GM12865 (cell line): ENCODE measurements around the gene CXCR6.
A peak's percentile ranks its signal among the peaks of the same experiment; 100 is the strongest.

ENCODE experiments used
- DNase-seq: peaks from one replicate; pipeline ENCODE4 v3.0.0; 2010; ENCODE audit warnings: low read depth
- H3K4me3 ChIP-seq: 2 replicates; pipeline ENCODE4 v1.5.1; 2011; ENCODE audit warnings: mild to moderate bottlenecking, low read depth, low read length, control low read depth
- TF ChIP-seq, protein P1 (sequence below): IDR thresholded peaks from 2 replicates; pipeline ENCODE4 v1.5.1; 2011; ENCODE audit warnings: low read length, control low read depth, low read depth, inconsistent platforms; ENCODE audit not compliant: insufficient read depth; ENCODE audit errors: missing control alignments

CXCR6 gene

DNA sequence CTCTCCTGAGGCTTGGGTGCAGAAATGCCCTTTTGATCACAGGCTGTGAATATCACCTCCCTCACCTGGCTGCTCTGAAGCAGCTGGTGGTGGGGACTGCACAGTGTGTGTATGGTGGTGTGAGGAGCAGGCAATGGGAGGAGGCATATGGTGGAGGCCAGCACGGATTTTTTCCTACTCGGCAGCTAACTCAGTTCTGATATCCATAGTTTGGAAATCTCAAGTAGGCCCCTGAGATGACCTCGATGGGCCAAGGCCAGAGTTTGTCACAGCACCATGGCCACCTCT is 21.3 kb upstream of the CXCR6 start:
- TF ChIP-seq, protein P1, sequence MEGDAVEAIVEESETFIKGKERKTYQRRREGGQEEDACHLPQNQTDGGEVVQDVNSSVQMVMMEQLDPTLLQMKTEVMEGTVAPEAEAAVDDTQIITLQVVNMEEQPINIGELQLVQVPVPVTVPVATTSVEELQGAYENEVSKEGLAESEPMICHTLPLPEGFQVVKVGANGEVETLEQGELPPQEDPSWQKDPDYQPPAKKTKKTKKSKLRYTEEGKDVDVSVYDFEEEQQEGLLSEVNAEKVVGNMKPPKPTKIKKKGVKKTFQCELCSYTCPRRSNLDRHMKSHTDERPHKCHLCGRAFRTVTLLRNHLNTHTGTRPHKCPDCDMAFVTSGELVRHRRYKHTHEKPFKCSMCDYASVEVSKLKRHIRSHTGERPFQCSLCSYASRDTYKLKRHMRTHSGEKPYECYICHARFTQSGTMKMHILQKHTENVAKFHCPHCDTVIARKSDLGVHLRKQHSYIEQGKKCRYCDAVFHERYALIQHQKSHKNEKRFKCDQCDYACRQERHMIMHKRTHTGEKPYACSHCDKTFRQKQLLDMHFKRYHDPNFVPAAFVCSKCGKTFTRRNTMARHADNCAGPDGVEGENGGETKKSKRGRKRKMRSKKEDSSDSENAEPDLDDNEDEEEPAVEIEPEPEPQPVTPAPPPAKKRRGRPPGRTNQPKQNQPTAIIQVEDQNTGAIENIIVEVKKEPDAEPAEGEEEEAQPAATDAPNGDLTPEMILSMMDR = no peak
- no peak overlapping the region for H3K4me3 ChIP-seq
- DNase-seq = no peak

DNA sequence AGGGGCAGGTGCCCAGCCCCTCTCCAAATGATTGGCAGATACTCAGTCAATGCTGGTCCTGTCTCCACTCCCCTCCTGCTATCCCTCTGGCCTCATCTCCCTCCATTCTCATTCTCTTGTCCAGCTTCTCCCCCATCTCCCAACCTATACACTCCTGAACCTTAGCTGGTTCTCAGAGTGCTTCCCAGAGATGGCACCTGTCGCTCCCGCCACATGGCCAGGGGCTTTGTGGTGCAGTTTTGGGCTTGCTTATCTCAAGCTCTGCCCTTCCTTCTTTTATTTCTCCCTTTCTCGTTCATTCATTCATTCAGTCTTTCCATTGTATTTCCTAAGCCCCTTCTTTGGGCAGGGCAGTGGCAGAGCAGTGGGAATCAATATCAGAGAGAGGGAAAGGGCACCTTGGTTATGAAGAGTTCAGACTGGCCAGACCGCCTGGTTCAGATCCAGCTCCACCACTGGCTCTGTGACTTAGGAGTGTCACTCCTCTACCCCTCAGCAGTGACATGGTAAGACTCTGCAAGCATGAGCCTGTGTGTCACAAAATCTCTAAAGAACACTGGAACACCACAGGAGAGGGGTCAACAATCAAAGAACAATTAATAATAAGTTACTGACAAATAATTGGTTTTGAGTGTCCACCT is 20.2 kb upstream of the CXCR6 start:
- H3K4me3 ChIP-seq = no peak overlapping the region
- no peak for DNase-seq

DNA sequence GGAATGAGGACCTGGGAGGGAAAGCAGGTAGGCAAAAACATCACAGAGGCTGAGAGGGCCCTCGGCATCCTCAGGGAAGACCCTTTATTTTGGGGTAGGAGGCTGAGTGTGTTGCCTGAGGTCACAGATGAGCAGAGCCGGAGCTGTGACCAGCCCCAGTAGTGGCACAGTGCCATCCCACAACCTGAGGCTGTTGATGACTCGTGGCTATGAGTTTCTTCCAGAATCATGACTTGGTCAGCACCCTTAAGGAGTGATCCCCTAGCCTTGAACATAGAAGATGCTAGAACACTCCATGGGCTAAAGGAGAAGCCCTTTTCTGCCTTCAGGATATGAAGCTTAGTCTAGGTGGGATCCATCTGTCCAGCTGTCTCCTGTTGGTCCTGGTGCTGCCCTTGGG is 19.5 kb upstream of the CXCR6 start:
- TF ChIP-seq, protein P1 = no peak
- no peak for DNase-seq
- no peak overlapping the region for H3K4me3 ChIP-seq

More for the DNA sequence above, 20.2 kb upstream of the CXCR6 start:
- TF ChIP-seq, protein P1 = no peak

DNA sequence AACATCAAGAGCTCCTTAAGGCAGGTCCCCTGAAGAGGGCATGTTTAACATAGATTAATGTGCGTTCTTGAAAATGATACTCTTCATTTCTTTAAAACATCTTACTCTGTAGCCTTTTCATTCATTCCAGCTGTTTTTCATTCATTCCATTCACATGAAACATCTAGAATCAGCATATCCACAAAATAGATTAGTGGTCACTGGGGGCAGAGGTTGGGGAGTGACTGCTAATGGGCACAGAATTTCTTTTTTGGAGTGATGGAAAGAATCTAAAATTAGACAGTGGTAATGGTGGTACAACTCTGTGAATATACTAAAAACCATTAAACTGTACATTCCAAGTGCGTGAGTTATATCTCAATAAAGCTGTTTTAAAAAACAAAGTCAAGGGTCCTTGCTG is 15.4 kb upstream of the CXCR6 start:
- TF ChIP-seq, protein P1 = no peak
- DNase-seq = no peak
- no peak overlapping the region for H3K4me3 ChIP-seq

DNA sequence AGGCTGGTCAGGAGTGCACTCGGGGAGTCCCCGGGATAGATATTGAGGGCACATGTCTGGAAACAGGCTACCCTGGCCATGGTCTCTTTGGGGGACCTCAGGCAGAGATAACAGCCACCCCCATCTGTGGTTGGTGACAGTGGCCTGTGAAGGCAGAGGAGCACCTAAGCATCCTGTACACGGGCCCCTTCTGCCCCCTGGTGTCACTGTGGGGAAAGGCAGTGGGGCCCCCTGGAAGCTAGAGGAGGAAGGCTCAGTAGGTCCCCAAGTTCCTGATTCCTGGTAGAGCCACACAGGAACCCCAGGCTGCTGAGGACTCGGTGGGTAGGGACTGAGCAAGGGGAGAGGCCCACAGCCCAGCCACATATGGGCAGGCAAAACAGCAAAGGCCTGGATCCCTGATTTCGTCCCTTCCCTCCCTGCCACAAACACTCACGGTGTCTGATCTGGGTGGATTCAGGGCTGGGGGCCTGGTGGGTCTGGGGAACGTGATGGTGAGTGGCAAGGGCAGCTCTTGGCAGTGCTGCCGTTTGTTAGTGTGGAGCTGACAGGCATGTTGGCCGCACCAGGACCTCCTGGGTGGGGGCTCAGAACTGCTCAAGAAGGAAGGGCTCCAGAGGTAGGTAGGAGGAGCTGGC is 14.1 kb upstream of the CXCR6 start:
- peak; percentile 75 for DNase-seq
- H3K4me3 ChIP-seq = no peak overlapping the region
- TF ChIP-seq, protein P1 = peak; percentile 94

DNA sequence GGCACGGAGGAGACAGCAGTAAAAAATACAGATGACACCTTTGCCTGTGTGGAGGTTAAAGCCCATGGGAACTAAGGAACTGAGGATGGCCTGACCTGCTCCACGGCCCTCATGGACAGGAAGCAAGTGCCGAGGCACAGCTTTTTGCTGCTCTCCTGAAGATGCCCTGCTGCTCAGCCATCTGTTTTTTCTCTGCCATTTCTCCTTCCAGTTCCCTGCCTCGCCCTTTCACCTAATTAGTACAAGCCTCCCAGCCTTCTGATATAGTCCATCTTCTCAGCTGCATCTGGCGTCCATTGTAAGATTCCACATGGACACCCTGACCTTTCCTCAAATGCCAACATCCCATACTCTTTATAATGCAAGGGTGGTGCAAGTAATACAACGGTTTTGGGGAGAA is 11.8 kb upstream of the CXCR6 start:
- H3K4me3 ChIP-seq = no peak overlapping the region
- no peak for DNase-seq
- TF ChIP-seq, protein P1 = no peak

DNA sequence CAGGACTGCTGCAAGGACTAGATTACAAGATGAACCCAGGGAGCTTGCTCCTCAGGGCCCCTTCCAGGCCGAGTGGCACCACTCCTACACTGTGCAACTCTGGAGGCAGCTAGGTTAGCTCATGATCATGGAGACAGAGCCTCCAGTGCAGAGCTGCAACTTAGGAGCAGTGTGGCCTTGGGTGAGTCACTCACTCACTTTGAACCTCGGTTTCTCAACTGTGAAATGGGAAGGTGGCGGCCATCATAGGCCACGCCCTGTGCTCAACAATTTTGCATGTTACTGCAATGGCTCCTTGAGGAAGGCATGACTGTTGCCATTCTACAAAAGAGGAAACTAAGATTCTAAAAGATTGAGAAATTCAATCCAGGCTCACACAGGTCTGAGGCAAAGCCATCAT is 11.2 kb upstream of the CXCR6 start:
- no peak for DNase-seq
- H3K4me3 ChIP-seq = no peak overlapping the region
- TF ChIP-seq, protein P1 = no peak
